H9 (cell line): ENCODE results near the gene DNAH12. TPM values are rescaled to one million over a fixed set of nuclear protein-coding genes. Genes with fewer than 3 reads are reported as not detected.

Experiments used
- DNase-seq: peaks from one replicate; pipeline ENCODE4 v3.0.0-alpha.2; 2017
- H2AFZ ChIP-seq: one replicate; pipeline ENCODE4 v1.6.1; 2013; ENCODE audit warnings: mild to moderate bottlenecking, low read length, control low read depth, moderate library complexity
- H2AK5ac ChIP-seq: 2 replicates; pipeline ENCODE4 v1.6.1; 2013; ENCODE audit warnings: low read length, control low read depth, mixed read lengths; ENCODE audit not compliant: insufficient read length
- H2BK120ac ChIP-seq: one replicate; pipeline ENCODE4 v1.6.1; 2013; ENCODE audit warnings: low read depth, mild to moderate bottlenecking, low read length, control low read depth, inconsistent platforms; ENCODE audit not compliant: poor library complexity, severe bottlenecking
- H2BK12ac ChIP-seq: 2 replicates; pipeline ENCODE4 v1.6.1; 2013; ENCODE audit warnings: low read length, control low read depth, mixed read lengths, low read depth; ENCODE audit not compliant: insufficient read length
- H2BK15ac ChIP-seq: 2 replicates; pipeline ENCODE4 v1.6.1; 2013; ENCODE audit warnings: low read depth, low read length, control low read depth
- H2BK20ac ChIP-seq: one replicate; pipeline ENCODE4 v1.6.1; 2013; ENCODE audit warnings: low read depth, mild to moderate bottlenecking, low read length, control low read depth, inconsistent platforms; ENCODE audit not compliant: poor library complexity, severe bottlenecking
- H2BK5ac ChIP-seq: 2 replicates; pipeline ENCODE4 v1.6.1; 2013; ENCODE audit warnings: low read length, control low read depth, mixed read lengths; ENCODE audit not compliant: insufficient read length
- H3K14ac ChIP-seq: 2 replicates; pipeline ENCODE4 v1.6.1; 2013; ENCODE audit warnings: low read length, control low read depth; ENCODE audit not compliant: insufficient read depth
- H3K18ac ChIP-seq: 2 replicates; pipeline ENCODE4 v1.6.1; 2013; ENCODE audit warnings: low read depth, mild to moderate bottlenecking, mixed read lengths, low read length, control low read depth; ENCODE audit not compliant: insufficient read length
- H3K23ac ChIP-seq: 2 replicates; pipeline ENCODE4 v1.6.1; 2013; ENCODE audit warnings: low read length, control low read depth, mixed read lengths, low read depth; ENCODE audit not compliant: insufficient read length
- H3K23me2 ChIP-seq: 2 replicates; pipeline ENCODE4 v1.6.1; 2013; ENCODE audit warnings: low read depth, mild to moderate bottlenecking, mixed read lengths, low read length, control low read depth; ENCODE audit not compliant: insufficient read length, poor library complexity, severe bottlenecking
- H3K27ac ChIP-seq: 2 replicates; pipeline ENCODE4 v1.5.1; 2013; ENCODE audit warnings: low read length, control low read depth, mixed read lengths, low read depth; ENCODE audit not compliant: insufficient read length
- H3K27me3 ChIP-seq: 2 replicates; pipeline ENCODE4 v1.6.1; 2013; ENCODE audit warnings: low read length, control low read depth, inconsistent platforms; ENCODE audit not compliant: insufficient read depth
- H3K4ac ChIP-seq: 2 replicates; pipeline ENCODE4 v1.6.1; 2013; ENCODE audit warnings: low read depth, mild to moderate bottlenecking, control low read depth, inconsistent platforms, low read length, moderate library complexity
- H3K4me1 ChIP-seq: 2 replicates; pipeline ENCODE4 v1.6.1; 2013; ENCODE audit warnings: low read length, control low read depth, inconsistent platforms; ENCODE audit not compliant: insufficient read depth
- H3K4me2 ChIP-seq: 2 replicates; pipeline ENCODE4 v1.6.1; 2013; ENCODE audit warnings: low read length, control low read depth, mixed read lengths; ENCODE audit not compliant: insufficient read length, insufficient read depth
- H3K56ac ChIP-seq: 2 replicates; pipeline ENCODE4 v1.6.1; 2013; ENCODE audit warnings: low read depth, mild to moderate bottlenecking, mixed read lengths, low read length, control low read depth; ENCODE audit not compliant: insufficient read length
- H3K79me1 ChIP-seq: 2 replicates; pipeline ENCODE4 v1.6.1; 2013; ENCODE audit warnings: low read depth, mild to moderate bottlenecking, moderate library complexity, low read length, control low read depth, inconsistent platforms; ENCODE audit not compliant: insufficient read depth, poor library complexity, severe bottlenecking
- H3K79me2 ChIP-seq: 2 replicates; pipeline ENCODE4 v1.6.1; 2013; ENCODE audit warnings: low read length, control low read depth, inconsistent platforms; ENCODE audit not compliant: insufficient read depth
- H3K9ac ChIP-seq: 2 replicates; pipeline ENCODE4 v1.6.1; 2013; ENCODE audit warnings: low read length, control low read depth, mixed read lengths; ENCODE audit not compliant: insufficient read length; ENCODE audit errors: extremely low read depth
- H3K9me3 ChIP-seq: one replicate; pipeline ENCODE4 v1.6.1; 2013; ENCODE audit warnings: low read depth, low read length, inconsistent platforms; ENCODE audit not compliant: control insufficient read depth
- H3T11ph ChIP-seq: one replicate; pipeline ENCODE4 v1.6.1; 2013; ENCODE audit warnings: mild to moderate bottlenecking, low read length, control low read depth, inconsistent platforms
- H4K20me1 ChIP-seq: one replicate; pipeline ENCODE4 v1.6.1; 2013; ENCODE audit not compliant: control insufficient read depth, insufficient read length, insufficient read depth
- H4K5ac ChIP-seq: 2 replicates; pipeline ENCODE4 v1.6.1; 2013; ENCODE audit warnings: low read depth, mild to moderate bottlenecking, mixed read lengths, low read length, control low read depth; ENCODE audit not compliant: insufficient read length
- H4K8ac ChIP-seq: replicated peaks from 2 replicates; pipeline ENCODE4 v1.6.1; 2013; ENCODE audit warnings: low read length, control low read depth, mixed read lengths, low read depth; ENCODE audit not compliant: insufficient read length
- H4K91ac ChIP-seq: 2 replicates; pipeline ENCODE4 v1.6.1; 2013; ENCODE audit warnings: low read depth, mild to moderate bottlenecking, moderate library complexity, mixed read lengths, low read length, control low read depth; ENCODE audit not compliant: insufficient read length
- H3K27ac Mint-ChIP-seq, 3 experiments: 2 replicates in 2 of 3; 3 replicates in 1 of 3; pipeline ENCODE4 v1.8.0; 2020 to 2021; ENCODE audit warnings: mixed read lengths in 3 of 3, mild to moderate bottlenecking in 1 of 3, moderate library complexity in 1 of 3
- H3K27me3 Mint-ChIP-seq: 2 replicates; pipeline ENCODE4 v1.8.0; 2021; ENCODE audit warnings: low read depth, mild to moderate bottlenecking, moderate library complexity, mixed read lengths
- H3K36me3 Mint-ChIP-seq, 3 experiments: 2 replicates in 2 of 3; 3 replicates in 1 of 3; pipeline ENCODE4 v1.8.0; 2020 to 2021; ENCODE audit warnings: low read depth in 3 of 3, mixed read lengths in 3 of 3; ENCODE audit not compliant: insufficient read depth in 1 of 3
- H3K4me1 Mint-ChIP-seq, 2 experiments: 2 replicates each; pipeline ENCODE4 v1.8.0; 2020; ENCODE audit warnings: mixed read lengths in 2 of 2
- H3K4me3 Mint-ChIP-seq, 2 experiments: 2 replicates in 1 of 2; 3 replicates in 1 of 2; pipeline ENCODE4 v1.8.0; 2020 to 2021; ENCODE audit warnings: mild to moderate bottlenecking in 2 of 2, mixed read lengths in 2 of 2, moderate library complexity in 1 of 2
- H3K9me3 Mint-ChIP-seq, 2 experiments: 2 replicates in 1 of 2; 3 replicates in 1 of 2; pipeline ENCODE4 v1.8.0; 2020; ENCODE audit warnings: mild to moderate bottlenecking in 2 of 2, mixed read lengths in 2 of 2, moderate library complexity in 1 of 2
- total RNA-seq: library from RNA; stranded (reverse); gene quantifications from 2 replicates; pipeline ENCODE4 v1.2.1, GENCODE V29; 2021
- TF ChIP-seq, protein P1 (sequence below): fragments of 200-600 bp; sonication (generic); conservative IDR thresholded peaks from 3 replicates; pipeline ENCODE4 v1.8.0; 2021; ENCODE audit warnings: antibody characterized with exemption, mild to moderate bottlenecking

Gene DNAH12
- total RNA-seq, 1 experiment from 2014 or later = not detected

DNA sequence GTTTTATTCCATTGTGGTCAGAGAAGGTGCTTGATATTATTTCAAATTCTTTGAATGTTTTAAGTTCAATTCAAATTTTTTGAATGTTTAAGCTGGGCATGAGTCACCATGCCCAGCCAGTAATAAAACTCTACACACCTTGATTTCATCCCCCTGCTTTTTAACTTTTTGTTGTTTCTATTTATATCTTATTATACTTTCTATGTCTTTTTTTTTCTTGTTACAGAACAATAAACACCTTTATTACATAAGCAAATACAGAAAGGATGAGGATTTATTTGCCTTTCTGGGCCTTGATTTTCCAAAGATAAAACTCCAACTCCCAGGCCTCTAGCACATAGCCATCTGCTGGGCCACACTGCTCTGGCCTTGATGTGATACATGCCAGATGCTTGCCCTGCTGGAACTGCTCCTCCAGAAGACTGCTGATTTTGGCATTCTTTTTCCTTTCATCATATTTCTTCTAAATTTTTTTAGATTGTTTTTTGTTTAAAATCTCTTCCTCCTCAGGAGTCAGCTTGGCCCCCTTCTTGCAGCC lies 14.0 kb downstream of the DNAH12 start:
- Histone ChIP-seq H3K23ac (no peak overlapping the region), H3K4me1 (no peaks in the 10 kb centered on the region), H3K14ac (no peak overlapping the region), H3K79me1 (no peaks in the 10 kb centered on the region), H2AFZ (no peak overlapping the region), H4K91ac (no peak overlapping the region), H2BK5ac (no peak overlapping the region), H3T11ph (no peak overlapping the region), H3K9ac (no peak overlapping the region), H3K4ac (no peak overlapping the region), H2BK12ac (no peak overlapping the region), H4K8ac (no peak overlapping the region), H2BK120ac (no peak overlapping the region), H2BK20ac (no peak overlapping the region), H3K27ac (no peak overlapping the region), H3K56ac (no peak overlapping the region), H4K20me1 (no peaks in the 10 kb centered on the region), H3K79me2 (no peaks in the 10 kb centered on the region), H3K18ac (no peak overlapping the region), H2BK15ac (no peak overlapping the region), H3K9me3 (no peaks in the 10 kb centered on the region), H4K5ac (no peak overlapping the region), H2AK5ac (no peak overlapping the region), H3K4me2 (no peak overlapping the region), H3K23me2 (no peaks in the 10 kb centered on the region), H3K27me3 (no peaks in the 10 kb centered on the region)
- Mint-ChIP-seq H3K36me3 (no peaks in the 10 kb centered on the region), H3K27me3 (no peaks in the 10 kb centered on the region; the same call in 1 of the 2 replicates), H3K27ac (no peak overlapping the region), H3K4me3 (no peak overlapping the region), H3K4me1 (no peaks in the 10 kb centered on the region), H3K9me3 (no peaks in the 10 kb centered on the region)
- no peak for DNase-seq
- TF ChIP-seq, protein P1, sequence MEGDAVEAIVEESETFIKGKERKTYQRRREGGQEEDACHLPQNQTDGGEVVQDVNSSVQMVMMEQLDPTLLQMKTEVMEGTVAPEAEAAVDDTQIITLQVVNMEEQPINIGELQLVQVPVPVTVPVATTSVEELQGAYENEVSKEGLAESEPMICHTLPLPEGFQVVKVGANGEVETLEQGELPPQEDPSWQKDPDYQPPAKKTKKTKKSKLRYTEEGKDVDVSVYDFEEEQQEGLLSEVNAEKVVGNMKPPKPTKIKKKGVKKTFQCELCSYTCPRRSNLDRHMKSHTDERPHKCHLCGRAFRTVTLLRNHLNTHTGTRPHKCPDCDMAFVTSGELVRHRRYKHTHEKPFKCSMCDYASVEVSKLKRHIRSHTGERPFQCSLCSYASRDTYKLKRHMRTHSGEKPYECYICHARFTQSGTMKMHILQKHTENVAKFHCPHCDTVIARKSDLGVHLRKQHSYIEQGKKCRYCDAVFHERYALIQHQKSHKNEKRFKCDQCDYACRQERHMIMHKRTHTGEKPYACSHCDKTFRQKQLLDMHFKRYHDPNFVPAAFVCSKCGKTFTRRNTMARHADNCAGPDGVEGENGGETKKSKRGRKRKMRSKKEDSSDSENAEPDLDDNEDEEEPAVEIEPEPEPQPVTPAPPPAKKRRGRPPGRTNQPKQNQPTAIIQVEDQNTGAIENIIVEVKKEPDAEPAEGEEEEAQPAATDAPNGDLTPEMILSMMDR = no peak
